H1 (cell line): ENCODE results near the gene EIPR1. TPM values are rescaled to one million over a fixed set of nuclear protein-coding genes. Genes with fewer than 3 reads are reported as not detected.

Experiments used
- CTCF ChIA-PET: fragments of 300-600 bp; sonication (Branson Sonifier 250); formaldehyde crosslinking; loops from one replicate; lab custom pipeline; 2021; ENCODE audit not compliant: partially characterized antibody; lab: Charles Lee
- POLR2A ChIA-PET: fragments of 300-600 bp; sonication (Branson Sonifier 250); formaldehyde crosslinking; loops from one replicate; lab custom pipeline; 2021; ENCODE audit warnings: inconsistent platforms; ENCODE audit not compliant: partially characterized antibody; lab: Charles Lee
- DNase-seq, 2 experiments: peaks; one replicate each; pipeline versions ENCODE4 v3.0.0 to v3.0.0-alpha.2; 2010 to 2022; ENCODE audit warnings: low spot score in 2 of 2, low read depth in 1 of 2, mixed read lengths in 1 of 2
- FAIRE-seq: peaks from 2 replicates; lab custom pipeline; 2011; peaks lifted over from hg19 to GRCh38; lab: Jason Lieb, UNC
- H2AFZ ChIP-seq: 2 replicates; pipeline ENCODE4 v1.8.1; 2012; ENCODE audit warnings: low read length, inconsistent platforms
- H2AK5ac ChIP-seq: 2 replicates; pipeline ENCODE4 v1.6.1; 2013; ENCODE audit warnings: low read depth, low read length
- H2BK120ac ChIP-seq: replicated peaks from 2 replicates; pipeline ENCODE3; 2013; ENCODE audit warnings: low read depth, low read length, inconsistent platforms
- H2BK12ac ChIP-seq: 2 replicates; pipeline ENCODE4 v1.6.1; 2013; ENCODE audit warnings: low read depth, low read length
- H2BK15ac ChIP-seq: 2 replicates; pipeline ENCODE4 v1.6.1; 2013; ENCODE audit warnings: low read length
- H2BK20ac ChIP-seq: 2 replicates; pipeline ENCODE4 v1.6.1; 2013; ENCODE audit warnings: low read length
- H2BK5ac ChIP-seq: 2 replicates; pipeline ENCODE4 v1.6.1; 2013; ENCODE audit warnings: low read depth, low read length
- H3K14ac ChIP-seq: 2 replicates; pipeline ENCODE4 v1.6.1; 2013; ENCODE audit warnings: inconsistent platforms; ENCODE audit not compliant: insufficient read length
- H3K18ac ChIP-seq: 2 replicates; pipeline ENCODE4 v1.6.1; 2013; ENCODE audit warnings: low read length; ENCODE audit errors: extremely low read depth
- H3K23ac ChIP-seq: 2 replicates; pipeline ENCODE4 v1.6.1; 2013; ENCODE audit warnings: inconsistent platforms; ENCODE audit not compliant: insufficient read length
- H3K23me2 ChIP-seq: 2 replicates; pipeline ENCODE4 v1.6.1; 2013; ENCODE audit warnings: low read depth, low read length
- H3K27ac ChIP-seq: 2 replicates; pipeline ENCODE4 v1.6.1; 2011; ENCODE audit warnings: low read depth, low read length, inconsistent platforms
- H3K27me3 ChIP-seq, 4 experiments: replicated peaks in 1 of 4; 1 replicate in 1 of 4; 2 replicates in 3 of 4; pipeline versions ENCODE4 v1.6.1 to v1.8.1; 2011 to 2013; ENCODE audit warnings: low read length in 3 of 4, mild to moderate bottlenecking in 3 of 4, inconsistent platforms in 2 of 4, mixed read lengths in 2 of 4, moderate library complexity in 1 of 4; ENCODE audit not compliant: control insufficient read depth in 3 of 4, insufficient read depth in 3 of 4; ENCODE audit errors: extremely low read depth in 1 of 4
- H3K36me3 ChIP-seq, 4 experiments: 2 replicates each; pipeline versions ENCODE4 v1.6.1 to v1.8.1; 2011 to 2013; ENCODE audit warnings: mild to moderate bottlenecking in 4 of 4, low read length in 3 of 4, moderate library complexity in 2 of 4, control low read depth in 1 of 4, inconsistent platforms in 1 of 4; ENCODE audit not compliant: insufficient read depth in 4 of 4, control insufficient read depth in 2 of 4
- H3K4ac ChIP-seq: replicated peaks from 2 replicates; pipeline ENCODE3; 2013; ENCODE audit warnings: low read length, low read depth, mixed read lengths, inconsistent platforms; ENCODE audit not compliant: insufficient read length
- H3K4me1 ChIP-seq, 4 experiments: replicated peaks in 1 of 4; 1 replicate in 1 of 4; 2 replicates in 3 of 4; pipeline versions ENCODE4 v1.6.1 to v1.8.1; 2011 to 2013; ENCODE audit warnings: low read length in 3 of 4, inconsistent platforms in 2 of 4, mixed read lengths in 1 of 4; ENCODE audit not compliant: insufficient read depth in 4 of 4, control insufficient read depth in 3 of 4
- H3K4me2 ChIP-seq, 2 experiments: 2 replicates each; pipeline versions ENCODE4 v1.6.1 to v1.8.1; 2011 to 2013; ENCODE audit warnings: low read depth in 2 of 2, low read length in 2 of 2, control low read depth in 1 of 2, inconsistent platforms in 1 of 2, mild to moderate bottlenecking in 1 of 2; ENCODE audit not compliant: insufficient read depth in 1 of 2
- H3K4me3 ChIP-seq, 4 experiments: fragments of 200-600, 300-600 bp in 1 of 4; sonication (generic), shearing (Covaris generic), sonication (Bioruptor Twin) in 1 of 4; 2 replicates each; pipeline versions ENCODE4 v1.5.1 to v1.8.1; 2011 to 2016; ENCODE audit warnings: low read length in 4 of 4, low read depth in 3 of 4, control low read depth in 2 of 4, inconsistent platforms in 2 of 4, mild to moderate bottlenecking in 2 of 4, mixed read lengths in 1 of 4, moderate library complexity in 1 of 4; ENCODE audit not compliant: insufficient read depth in 2 of 4; ENCODE audit errors: extremely low read depth in 1 of 4
- H3K56ac ChIP-seq: replicated peaks from 2 replicates; pipeline ENCODE3; 2013; ENCODE audit warnings: low read depth, mild to moderate bottlenecking, mixed read lengths, low read length, inconsistent platforms; ENCODE audit not compliant: insufficient read length
- H3K79me1 ChIP-seq: 2 replicates; pipeline ENCODE4 v1.6.1; 2013; ENCODE audit warnings: low read depth, low read length, control low read depth
- H3K79me2 ChIP-seq, 2 experiments: 2 replicates each; pipeline versions ENCODE4 v1.6.1 to v1.8.1; 2012 to 2013; ENCODE audit warnings: low read length in 2 of 2, mild to moderate bottlenecking in 2 of 2, inconsistent platforms in 1 of 2; ENCODE audit not compliant: insufficient read depth in 2 of 2, control insufficient read depth in 1 of 2
- H3K9ac ChIP-seq, 4 experiments: replicated peaks in 1 of 4; 1 replicate in 1 of 4; 2 replicates in 3 of 4; pipeline versions ENCODE4 v1.6.1 to v1.8.1; 2011 to 2013; ENCODE audit warnings: low read depth in 3 of 4, low read length in 3 of 4, control low read depth in 2 of 4, mild to moderate bottlenecking in 2 of 4, moderate library complexity in 2 of 4, inconsistent platforms in 1 of 4; ENCODE audit errors: extremely low read depth in 1 of 4
- H3K9me3 ChIP-seq, 2 experiments: 2 replicates each; pipeline versions ENCODE4 v1.6.1 to v1.8.1; 2012 to 2013; ENCODE audit warnings: mild to moderate bottlenecking in 2 of 2, moderate library complexity in 2 of 2, control low read depth in 1 of 2, inconsistent platforms in 1 of 2, low read depth in 1 of 2, low read length in 1 of 2, mixed read lengths in 1 of 2; ENCODE audit not compliant: insufficient read depth in 2 of 2
- H4K20me1 ChIP-seq, 2 experiments: replicated peaks in 1 of 2; 2 replicates each; pipeline versions ENCODE3 to v1.8.1; 2011 to 2013; ENCODE audit warnings: inconsistent platforms in 2 of 2, low read length in 2 of 2, mild to moderate bottlenecking in 1 of 2; ENCODE audit not compliant: insufficient read depth in 2 of 2, control insufficient read depth in 1 of 2
- H4K5ac ChIP-seq: 2 replicates; pipeline ENCODE4 v1.6.1; 2013; ENCODE audit warnings: low read length, low read depth, mixed read lengths, inconsistent platforms; ENCODE audit not compliant: insufficient read length
- H4K8ac ChIP-seq: 2 replicates; pipeline ENCODE4 v1.8.0; 2013; ENCODE audit warnings: mild to moderate bottlenecking, moderate library complexity, low read length, inconsistent platforms; ENCODE audit not compliant: insufficient read depth; ENCODE audit errors: extremely low read depth
- H4K91ac ChIP-seq: replicated peaks from 2 replicates; pipeline ENCODE3; 2013; ENCODE audit warnings: low read length, mixed read lengths, inconsistent platforms; ENCODE audit not compliant: insufficient read length
- BCL11A ChIP-seq, 2 experiments: IDR thresholded peaks; one replicate each; pipeline ENCODE4 v1.6.1; 2011; ENCODE audit warnings: low read depth in 2 of 2, low read length in 2 of 2, mild to moderate bottlenecking in 2 of 2
- HDAC6 ChIP-seq: IDR thresholded peaks from one replicate; pipeline ENCODE4 v1.7.1; 2012; ENCODE audit warnings: low read depth, mild to moderate bottlenecking, inconsistent platforms, low read length, moderate library complexity
- MAFK ChIP-seq: IDR thresholded peaks from 2 replicates; pipeline ENCODE4 v1.6.1; 2012; ENCODE audit warnings: low read depth, mild to moderate bottlenecking, improper control_type of control experiment, low read length
- NRF1 ChIP-seq: IDR thresholded peaks from 2 replicates; pipeline ENCODE4 v1.6.1; 2011; ENCODE audit warnings: mild to moderate bottlenecking, low read depth, low read length, improper control_type of control experiment
- SIRT6 ChIP-seq: IDR thresholded peaks from one replicate; pipeline ENCODE4 v1.7.1; 2012; ENCODE audit warnings: low read length, inconsistent platforms
- TBP ChIP-seq: IDR thresholded peaks from 2 replicates; pipeline ENCODE4 v1.6.1; 2011; ENCODE audit warnings: low read depth, low read length, improper control_type of control experiment
- WGBS, 2 experiments: shearing (Covaris generic) in 1 of 2; methylation state at CpG; one replicate each; pipeline versions ENCODE4 v1.1.6 to v1.1.7; 2013 to 2015; ENCODE audit warnings: low lambda C conversion rate in 2 of 2, mixed read lengths in 2 of 2, inconsistent platforms in 1 of 2, low coverage in 1 of 2, missing lambda C conversion rate in 1 of 2; ENCODE audit not compliant: insufficient replicate concordance in 2 of 2, insufficient coverage in 1 of 2, insufficient read length in 1 of 2; ENCODE audit errors: extremely low coverage in 1 of 2, missing lambda C conversion rate in 1 of 2; 5-methylcytosine and 5-hydroxymethylcytosine counted together
- polyA plus RNA-seq, 7 experiments: library from polyadenylated mRNA; depleted of rRNA in 3 of 7; stranded (reverse) in 5 of 7; unstranded in 2 of 7; fragments of >200 nt in 5 of 7; fragments of 200-250 nt in 2 of 7; gene quantifications; 1 replicate in 5 of 7; 2 replicates in 1 of 7; 4 replicates in 1 of 7; pipeline versions ENCODE4 v1.2.1 to v1.2.3, GENCODE V29; 2011 to 2013; ENCODE audit warnings: missing spikeins in 2 of 7, mixed read lengths in 2 of 7
- total RNA-seq: library from RNA; stranded (reverse); fragmentation: NEBNext Ultra II Directional; extraction: Animal tissue kit (Norgen Biotek cat#: 25700); gene quantifications from 2 replicates; pipeline ENCODE4 v1.2.1, GENCODE V29; 2021
- TF ChIP-seq, protein P1 (sequence below): IDR thresholded peaks from 2 replicates; pipeline ENCODE4 v1.6.1; 2012; ENCODE audit warnings: inconsistent platforms
- TF ChIP-seq, protein P2 (sequence below): IDR thresholded peaks from 2 replicates; pipeline ENCODE4 v1.6.1; 2012; ENCODE audit warnings: inconsistent platforms
- TF ChIP-seq, protein P3 (sequence below), 3 experiments: IDR thresholded peaks; 1 replicate in 2 of 3; 2 replicates in 1 of 3; pipeline versions ENCODE4 v1.5.1 to v1.6.1; 2011; ENCODE audit warnings: low read length in 3 of 3, mild to moderate bottlenecking in 3 of 3, inconsistent platforms in 2 of 3, low read depth in 1 of 3, moderate library complexity in 1 of 3; ENCODE audit not compliant: insufficient read depth in 1 of 3; ENCODE audit errors: control extremely low read depth in 1 of 3

EIPR1 gene
- total and polyA plus RNA-seq, 2 of the 8 experiments (the other 6 are each of a cell fraction or from before 2014, with no cell fraction given): 26.3 to 56.4 TPM

DNA sequence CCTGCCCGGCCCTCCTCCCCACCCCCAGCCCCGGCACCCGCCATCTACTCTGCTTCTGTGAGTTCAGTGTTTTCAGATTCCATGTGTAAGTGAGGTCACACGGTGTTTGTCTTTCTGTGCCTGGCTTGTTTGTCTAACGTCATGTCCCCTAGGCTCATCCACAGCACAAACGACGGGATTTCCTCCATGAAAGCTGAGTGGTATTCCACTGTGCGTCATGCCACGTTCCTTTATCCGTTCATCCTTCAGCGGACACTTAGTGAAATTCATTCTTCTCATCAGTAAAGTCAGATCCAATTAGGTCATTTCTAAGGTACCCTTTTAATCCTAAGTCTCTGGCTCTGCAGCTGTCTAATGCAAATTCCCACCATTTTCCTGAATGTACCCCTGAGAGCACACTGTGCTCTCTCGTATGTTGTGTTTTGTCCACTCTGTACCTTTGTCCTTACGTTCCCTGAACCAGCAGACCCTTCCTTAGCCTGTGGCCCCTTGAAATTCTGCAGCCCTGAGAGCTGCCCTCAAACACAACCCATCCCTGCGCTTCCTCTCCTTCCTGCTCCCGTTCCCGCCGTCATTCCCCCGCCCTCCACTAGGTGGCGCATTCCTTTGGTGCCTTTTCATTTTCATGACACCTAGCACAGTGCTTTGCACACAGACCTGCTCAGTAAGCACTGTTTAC is 46.0 kb upstream of the EIPR1 start:
- WGBS, 2 experiments: 63% methylated on average over 19 of the region's 19 CpGs; no CpG with 5 or more reads in 1 of the 2 experiments
- TF ChIP-seq MAFK (no peak), BCL11A (IDR thresholded peaks at IDR 0.05; ENCODE audit: low read depth in 2 of 2, low read length in 2 of 2) (no peak), NRF1 (no peak), HDAC6 (no peak), TBP (no peak), SIRT6 (no peak)
- TF ChIP-seq, protein P1, sequence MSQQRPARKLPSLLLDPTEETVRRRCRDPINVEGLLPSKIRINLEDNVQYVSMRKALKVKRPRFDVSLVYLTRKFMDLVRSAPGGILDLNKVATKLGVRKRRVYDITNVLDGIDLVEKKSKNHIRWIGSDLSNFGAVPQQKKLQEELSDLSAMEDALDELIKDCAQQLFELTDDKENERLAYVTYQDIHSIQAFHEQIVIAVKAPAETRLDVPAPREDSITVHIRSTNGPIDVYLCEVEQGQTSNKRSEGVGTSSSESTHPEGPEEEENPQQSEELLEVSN: no peak
- TF ChIP-seq, protein P2, sequence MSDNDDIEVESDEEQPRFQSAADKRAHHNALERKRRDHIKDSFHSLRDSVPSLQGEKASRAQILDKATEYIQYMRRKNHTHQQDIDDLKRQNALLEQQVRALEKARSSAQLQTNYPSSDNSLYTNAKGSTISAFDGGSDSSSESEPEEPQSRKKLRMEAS: 0 out of 2 replicates have a peak, but pooled peaks have one; percentile 40
- TF ChIP-seq, protein P3, sequence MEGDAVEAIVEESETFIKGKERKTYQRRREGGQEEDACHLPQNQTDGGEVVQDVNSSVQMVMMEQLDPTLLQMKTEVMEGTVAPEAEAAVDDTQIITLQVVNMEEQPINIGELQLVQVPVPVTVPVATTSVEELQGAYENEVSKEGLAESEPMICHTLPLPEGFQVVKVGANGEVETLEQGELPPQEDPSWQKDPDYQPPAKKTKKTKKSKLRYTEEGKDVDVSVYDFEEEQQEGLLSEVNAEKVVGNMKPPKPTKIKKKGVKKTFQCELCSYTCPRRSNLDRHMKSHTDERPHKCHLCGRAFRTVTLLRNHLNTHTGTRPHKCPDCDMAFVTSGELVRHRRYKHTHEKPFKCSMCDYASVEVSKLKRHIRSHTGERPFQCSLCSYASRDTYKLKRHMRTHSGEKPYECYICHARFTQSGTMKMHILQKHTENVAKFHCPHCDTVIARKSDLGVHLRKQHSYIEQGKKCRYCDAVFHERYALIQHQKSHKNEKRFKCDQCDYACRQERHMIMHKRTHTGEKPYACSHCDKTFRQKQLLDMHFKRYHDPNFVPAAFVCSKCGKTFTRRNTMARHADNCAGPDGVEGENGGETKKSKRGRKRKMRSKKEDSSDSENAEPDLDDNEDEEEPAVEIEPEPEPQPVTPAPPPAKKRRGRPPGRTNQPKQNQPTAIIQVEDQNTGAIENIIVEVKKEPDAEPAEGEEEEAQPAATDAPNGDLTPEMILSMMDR (IDR thresholded peaks at IDR 0.05; ENCODE audit: control extremely low read depth in 1 of 3, insufficient read depth in 1 of 3, low read depth in 1 of 3, low read length in 3 of 3): peak; percentile 74 to 99 (median 98)

More for the DNA sequence above, 46.0 kb upstream of the EIPR1 start:
- Histone ChIP-seq H3K56ac (no peak overlapping the region), H2BK5ac (no peak overlapping the region), H3K27ac (no peak overlapping the region), H3K4me2 (no peak overlapping the region), H2AK5ac (no peak overlapping the region), H2BK120ac (no peak overlapping the region), H3K36me3 (peaks cover 0 to 28% (median 18%) of the 10 kb centered on the region in 4 experiments; a peak in 7 of 8 replicates), H4K91ac (no peak overlapping the region), H3K18ac (peak overlapping the region; percentile 63; the same call in 1 of the 2 replicates), H3K9me3 (no peaks in the 10 kb centered on the region), H3K79me2 (no peaks in the 10 kb centered on the region), H2BK12ac (no peak overlapping the region), H3K23ac (no peak overlapping the region), H2BK20ac (no peak overlapping the region), H3K14ac (no peak overlapping the region), H3K27me3 (no peaks in the 10 kb centered on the region), H4K8ac (no peak overlapping the region), H3K4me1 (no peaks in the 10 kb centered on the region), H4K20me1 (peaks cover 0 to 7% of the 10 kb centered on the region in 2 experiments), H3K4me3 (no peak overlapping the region), H3K9ac (no peak overlapping the region), H2BK15ac (no peak overlapping the region), H4K5ac (no peak overlapping the region), H3K79me1 (0 out of 2 replicates have a peak, but pooled peaks cover 2% of the 10 kb centered on the region), H3K23me2 (no peaks in the 10 kb centered on the region), H2AFZ (no peak overlapping the region), H3K4ac (no peak overlapping the region)
- POLR2A ChIA-PET: interaction anchor here (0.8 to 1.6 kb wide), 6 partner anchors 9 to 228 kb away, joined by 3 to 4 read pairs (median 4); no protein-coding TSS in a partner anchor
- DNase-seq: peak; percentile 38 to 98
- peak; percentile 24 for FAIRE-seq
- CTCF ChIA-PET: interaction anchor here (0.6 to 9.3 kb wide), 58 partner anchors 10 to 1575 kb away, joined by 3 to 123 read pairs (median 4); no protein-coding TSS in a partner anchor
